AG09319 (cell line): ENCODE data around the gene ILF3.

Experiments
- DNase-seq: peaks from one replicate; pipeline ENCODE4 v3.0.0-alpha.2; 2010; ENCODE audit warnings: low read depth; ENCODE audit errors: extremely low read depth
- CTCF ChIP-seq: IDR thresholded peaks from 2 replicates; pipeline ENCODE4 v1.5.1; 2011; ENCODE audit warnings: low read depth, mild to moderate bottlenecking, inconsistent platforms, low read length, moderate library complexity

ILF3 gene

GRCh38 chr19:10723591-10723990, 69.4 kb downstream of the ILF3 start:
- no peak for TF ChIP-seq CTCF
- no peak for DNase-seq

DNA sequence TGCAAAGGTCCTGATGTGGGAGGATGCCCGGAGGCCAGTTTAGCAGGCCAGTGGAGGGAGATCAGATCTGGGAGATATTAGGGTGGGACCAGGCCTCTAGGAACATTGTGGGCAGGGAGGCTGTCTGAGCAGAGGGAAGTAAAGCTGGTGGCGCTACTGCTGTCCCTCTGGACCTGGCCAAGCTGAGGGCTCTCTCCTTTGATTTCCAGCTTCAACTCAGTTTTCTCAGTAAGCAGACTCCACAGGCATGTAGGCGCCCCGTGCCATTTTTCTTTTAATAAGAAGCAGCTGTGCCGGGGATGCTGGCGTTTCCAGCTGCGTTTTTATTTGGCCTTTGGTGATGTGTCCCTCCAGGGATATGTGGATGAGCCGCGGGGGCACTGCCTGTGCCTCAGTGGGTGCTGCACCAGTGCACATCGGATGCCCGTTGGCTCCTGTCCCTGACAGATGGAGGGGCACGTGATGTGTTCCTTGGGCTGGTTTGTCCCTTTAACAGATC, 70.5 kb downstream of the ILF3 start:
- TF ChIP-seq CTCF, result no peak
- peak; percentile 44 for DNase-seq

GRCh38 chr19:10725415-10725814, 71.3 kb downstream of the ILF3 start:
- no peak for DNase-seq
- no peak for TF ChIP-seq CTCF

GRCh38 chr19:10726268-10726667, 72.1 kb downstream of the ILF3 start:
- no peak for TF ChIP-seq CTCF
- no peak for DNase-seq

GRCh38 chr19:10727685-10728201, 73.6 kb downstream of the ILF3 start:
- DNase-seq, result no peak

GRCh38 chr19:10729411-10729810, 75.3 kb downstream of the ILF3 start:
- no peak for DNase-seq
- no peak for TF ChIP-seq CTCF

More at GRCh38 chr19:10727685-10728201, 73.6 kb downstream of the ILF3 start:
- no peak for TF ChIP-seq CTCF

DNA sequence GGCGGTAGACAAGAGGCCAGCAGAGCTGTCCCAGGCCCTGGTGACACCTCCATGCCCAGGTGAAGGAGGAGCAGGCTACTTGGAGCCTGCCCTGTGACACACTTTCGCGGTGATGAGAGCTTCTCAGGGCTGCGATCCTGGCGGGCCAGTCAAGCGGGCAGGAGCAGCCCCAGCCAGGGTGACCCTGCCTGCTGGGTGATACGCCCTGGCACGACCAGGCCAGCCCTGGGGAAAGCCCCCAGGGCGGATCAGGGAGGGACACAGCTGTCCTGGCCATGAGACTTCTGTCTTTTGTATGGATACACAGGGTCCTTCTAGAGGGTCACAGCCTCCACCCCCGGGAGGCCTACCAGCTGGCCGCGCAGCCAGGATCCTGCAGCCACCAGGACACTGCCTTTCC, 76.8 kb downstream of the ILF3 start:
- TF ChIP-seq CTCF, result no peak

More for the DNA sequence above, 76.8 kb downstream of the ILF3 start:
- no peak for DNase-seq
